A549 (cell line): ENCODE data around the gene EIF4E2. TPM values are rescaled to one million over a fixed set of nuclear protein-coding genes. Genes with fewer than 3 reads are reported as not detected.

Source experiments
- ATAC-seq, 2 experiments: fragments of 200-7000 bp in 1 of 2; fragments of >200 bp in 1 of 2; cut with Nextera tagmentation in 1 of 2; cut with Tn5 transposase in 1 of 2; 3 replicates each; pipeline versions ENCODE4 v1.8.0 to v1.9.1; 2018 to 2020; ENCODE audit warnings: mild to moderate bottlenecking in 1 of 2, moderate library complexity in 1 of 2
- CTCF ChIA-PET: fragments of 300-600 bp; sonication (Branson Sonifier 250); formaldehyde crosslinking; extraction: SDS; loops from one replicate; lab custom pipeline; 2021; ENCODE audit warnings: antibody characterized with exemption, inconsistent platforms; lab: Yijun Ruan, JAX
- POLR2A ChIA-PET: fragments of 350-600 bp; formaldehyde crosslinking; extraction: SDS; loops from one replicate; lab custom pipeline; 2021; ENCODE audit warnings: antibody characterized with exemption, inconsistent platforms; lab: Yijun Ruan, JAX
- DNase-seq, 2 experiments: peaks; one replicate each; pipeline versions ENCODE4 v3.0.0 to v3.0.0-alpha.2; 2011 to 2016; ENCODE audit warnings: low read depth in 1 of 2, low spot score in 1 of 2
- FAIRE-seq: peaks from 2 replicates; lab custom pipeline; 2011; peaks lifted over from hg19 to GRCh38; lab: Jason Lieb, UNC
- H3K27ac ChIP-seq, 2 experiments: fragments of >200 bp; sonication (Bioruptor Twin); formaldehyde crosslinking; 3 replicates each; pipeline ENCODE4 v1.5.1; 2016 to 2017
- H3K4me1 ChIP-seq: fragments of >200 bp; sonication (Bioruptor Twin); formaldehyde crosslinking; 3 replicates; pipeline ENCODE4 v1.6.1; 2016
- H3K4me2 ChIP-seq: fragments of >200 bp; sonication (Bioruptor Twin); formaldehyde crosslinking; 3 replicates; pipeline ENCODE4 v1.6.1; 2016
- H3K4me3 ChIP-seq: fragments of >200 bp; sonication (Bioruptor Twin); formaldehyde crosslinking; 3 replicates; pipeline ENCODE4 v1.5.1; 2016
- H3K9me3 ChIP-seq: fragments of >200 bp; sonication (Bioruptor Twin); formaldehyde crosslinking; 3 replicates; pipeline ENCODE4 v1.6.1; 2016
- BHLHE40 ChIP-seq: IDR thresholded peaks from 2 replicates; pipeline ENCODE4 v1.6.1; 2012; ENCODE audit warnings: low read depth, low read length, inconsistent platforms
- CBX2 ChIP-seq: fragments of 200-600 bp; sonication (generic); IDR thresholded peaks from 2 replicates; pipeline ENCODE4 v1.6.1; 2016; ENCODE audit warnings: low read depth, mild to moderate bottlenecking, borderline replicate concordance
- CEBPB ChIP-seq, 2 experiments: fragments of >200 bp in 1 of 2; sonication (Bioruptor Twin) in 1 of 2; formaldehyde crosslinking in 1 of 2; IDR thresholded peaks; 2 replicates each; pipeline ENCODE4 v1.6.1; 2012 to 2016
- CHD2 ChIP-seq: fragments of 150-350 bp; IDR thresholded peaks from 2 replicates; pipeline ENCODE4 v1.6.1; 2014; ENCODE audit warnings: low read length; ENCODE audit not compliant: partially characterized antibody
- EHF ChIP-seq: fragments of 250-450 bp; sonication (Bioruptor Pico); IDR thresholded peaks from 2 replicates; pipeline ENCODE4 v1.5.0; 2020; ENCODE audit warnings: mild to moderate bottlenecking
- EHMT2 ChIP-seq: fragments of 200-600 bp; sonication (generic); IDR thresholded peaks from 2 replicates; pipeline ENCODE4 v1.6.1; 2016; ENCODE audit warnings: antibody characterized with exemption, low read depth, mild to moderate bottlenecking, moderate library complexity
- EP300 ChIP-seq, 2 experiments: fragments of >200 bp; sonication (Bioruptor Twin); formaldehyde crosslinking; IDR thresholded peaks; 2 replicates in 1 of 2; 3 replicates in 1 of 2; pipeline ENCODE4 v1.6.1; 2016 to 2017
- FOSB ChIP-seq: fragments of 250-450 bp; sonication (Bioruptor Pico); IDR thresholded peaks from 2 replicates; pipeline ENCODE4 v1.5.0; 2020; ENCODE audit warnings: mild to moderate bottlenecking, moderate library complexity
- FOSL2 ChIP-seq, 2 experiments: fragments of 450-650 bp in 1 of 2; fragments of >200 bp in 1 of 2; sonication (Bioruptor Twin) in 1 of 2; formaldehyde crosslinking; IDR thresholded peaks; 2 replicates each; pipeline versions ENCODE4 v1.5.0 to v1.6.1; 2016 to 2020; ENCODE audit warnings: mild to moderate bottlenecking in 1 of 2, moderate library complexity in 1 of 2
- FOXS1 ChIP-seq: fragments of 250-450 bp; sonication (Bioruptor Pico); IDR thresholded peaks from 2 replicates; pipeline ENCODE4 v1.5.0; 2020; ENCODE audit warnings: mild to moderate bottlenecking, moderate library complexity
- HDAC2 ChIP-seq: fragments of 200-600 bp; sonication (generic); IDR thresholded peaks from 2 replicates; pipeline ENCODE4 v1.6.1; 2016
- JUN ChIP-seq, 2 experiments: fragments of >200 bp; sonication (Bioruptor Twin); formaldehyde crosslinking; IDR thresholded peaks; 2 replicates in 1 of 2; 3 replicates in 1 of 2; pipeline ENCODE4 v1.6.1; 2016 to 2017
- KDM1A ChIP-seq: fragments of 200-600 bp; sonication (generic); IDR thresholded peaks from 2 replicates; pipeline ENCODE4 v1.6.1; 2016; ENCODE audit warnings: low read depth, mild to moderate bottlenecking
- MAFK ChIP-seq: fragments of 450-650 bp; IDR thresholded peaks from 2 replicates; pipeline ENCODE4 v1.6.1; 2014; ENCODE audit not compliant: partially characterized antibody
- MAZ ChIP-seq: fragments of 150-350 bp; IDR thresholded peaks from 2 replicates; pipeline ENCODE4 v1.6.1; 2014; ENCODE audit warnings: antibody characterized with exemption, low read depth, low read length, borderline replicate concordance
- NFE2L2 ChIP-seq: fragments of 150-350 bp; conservative IDR thresholded peaks from 2 replicates; pipeline ENCODE4 v1.6.1; 2014; ENCODE audit warnings: low read length
- NR3C1 ChIP-seq: fragments of >200 bp; sonication (Bioruptor Twin); formaldehyde crosslinking; IDR thresholded peaks from 3 replicates; pipeline ENCODE4 v1.6.1; 2017
- POLR2A ChIP-seq: IDR thresholded peaks from 2 replicates; pipeline ENCODE4 v1.6.1; 2012; ENCODE audit warnings: mild to moderate bottlenecking, low read length
- RCOR1 ChIP-seq: fragments of 150-350 bp; IDR thresholded peaks from 2 replicates; pipeline ENCODE4 v1.6.1; 2014; ENCODE audit warnings: antibody characterized with exemption, low read length, low read depth
- RFX5 ChIP-seq: fragments of 450-650 bp; IDR thresholded peaks from 2 replicates; pipeline ENCODE4 v1.7.1; 2014; ENCODE audit warnings: antibody characterized with exemption, mild to moderate bottlenecking, moderate library complexity
- RNF2 ChIP-seq: fragments of 200-600 bp; sonication (generic); IDR thresholded peaks from 2 replicates; pipeline ENCODE4 v1.6.1; 2016; ENCODE audit warnings: low read depth, mild to moderate bottlenecking, antibody characterized with exemption, moderate library complexity, borderline replicate concordance
- TP53 ChIP-seq: fragments of 250-450 bp; sonication (Bioruptor Pico); IDR thresholded peaks from 2 replicates; pipeline ENCODE4 v1.5.0; 2021; ENCODE audit warnings: mild to moderate bottlenecking, moderate library complexity
- ZC3H11A ChIP-seq: fragments of 450-650 bp; IDR thresholded peaks from 2 replicates; pipeline ENCODE4 v1.6.1; 2014; ENCODE audit warnings: antibody characterized with exemption, mild to moderate bottlenecking
- ZNF302 ChIP-seq: fragments of 250-450 bp; sonication (Bioruptor Pico); IDR thresholded peaks from 2 replicates; pipeline ENCODE4 v1.9.0; 2021; ENCODE audit warnings: inconsistent platforms, mild to moderate bottlenecking, moderate library complexity
- WGBS: methylation state at CpG from one replicate; pipeline ENCODE4 v1.1.6; 2017; ENCODE audit errors: missing lambda C conversion rate; 5-methylcytosine and 5-hydroxymethylcytosine counted together
- polyA plus RNA-seq, 4 experiments: library from polyadenylated mRNA; depleted of rRNA in 3 of 4; stranded (reverse); fragments of >200 nt; fragmentation: RNase III in 1 of 4; extraction: RNeasy Plus Mini Kit Qiagen cat#74134 plus additional on column Dnase treatment in 1 of 4; gene quantifications; 2 replicates in 3 of 4; 3 replicates in 1 of 4; pipeline ENCODE4 v1.2.3, GENCODE V29; 2011 to 2017
- TF ChIP-seq, protein P1 (sequence below): fragments of >200 bp; sonication (Bioruptor Twin); formaldehyde crosslinking; IDR thresholded peaks from 3 replicates; pipeline ENCODE4 v1.5.1; 2016
- TF ChIP-seq, protein P2 (sequence below): fragments of 250-450 bp; sonication (Bioruptor Pico); IDR thresholded peaks from 2 replicates; pipeline ENCODE4 v1.5.0; 2021; ENCODE audit warnings: mild to moderate bottlenecking, moderate library complexity, borderline replicate concordance
- TF ChIP-seq, protein P3 (sequence below): IDR thresholded peaks from 2 replicates; pipeline ENCODE4 v1.6.1; 2012; ENCODE audit warnings: low read depth, borderline replicate concordance
- TF ChIP-seq, protein P4 (sequence below): fragments of 150-350 bp; IDR thresholded peaks from 2 replicates; pipeline ENCODE4 v1.6.1; 2014; ENCODE audit warnings: low read depth, mild to moderate bottlenecking, low read length

Gene EIF4E2
- polyA plus RNA-seq, 2 of the 4 experiments (the other 2 are of a cell fraction) = 49.1 to 177 TPM

DNA sequence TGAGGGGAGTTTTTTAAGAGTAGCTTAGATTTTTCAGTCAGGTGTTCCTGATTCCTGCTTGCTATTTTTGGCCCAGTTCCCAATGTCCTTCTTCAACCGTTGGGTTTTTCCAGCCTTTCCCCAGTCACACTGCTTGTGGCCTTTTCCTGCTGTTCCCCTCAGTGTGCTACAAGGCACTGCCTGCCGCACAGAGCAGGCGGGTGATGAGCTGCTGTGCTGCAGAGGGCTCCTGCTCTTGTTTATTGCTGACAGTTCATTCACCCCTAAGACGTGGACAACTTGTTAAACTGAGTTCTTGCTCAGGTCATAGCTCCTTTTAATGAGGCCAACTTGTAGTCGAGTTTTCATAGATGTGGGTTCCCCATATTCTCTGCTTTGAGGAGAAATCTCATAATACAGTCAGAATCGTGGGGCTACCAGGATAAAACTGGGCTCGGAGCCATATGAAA is 20.6 kb downstream of the EIF4E2 start:
- Histone ChIP-seq H3K4me2 (no peak overlapping the region), H3K27ac (no peak overlapping the region), H3K9me3 (no peaks in the 10 kb centered on the region), H3K4me3 (no peak overlapping the region), H3K4me1 (peaks cover 13% of the 10 kb centered on the region)
- POLR2A ChIA-PET = no interaction called here
- ATAC-seq (no peak), DNase-seq (no peak), FAIRE-seq (no peak)
- 70% methylated on average over 7 of the region's 7 CpGs for WGBS
- CTCF ChIA-PET = interaction anchor here (0.8 kb wide), 1 partner anchor 9 kb away, joined by 5 read pairs; no protein-coding TSS in a partner anchor
- TF ChIP-seq TP53 (CRISPR knock-in tag) (no peak), JUN (IDR thresholded peaks at IDR 0.05) (0 out of 5 replicates have a peak, but pooled peaks of 1 of the 2 experiments have one; percentile 22)

DNA sequence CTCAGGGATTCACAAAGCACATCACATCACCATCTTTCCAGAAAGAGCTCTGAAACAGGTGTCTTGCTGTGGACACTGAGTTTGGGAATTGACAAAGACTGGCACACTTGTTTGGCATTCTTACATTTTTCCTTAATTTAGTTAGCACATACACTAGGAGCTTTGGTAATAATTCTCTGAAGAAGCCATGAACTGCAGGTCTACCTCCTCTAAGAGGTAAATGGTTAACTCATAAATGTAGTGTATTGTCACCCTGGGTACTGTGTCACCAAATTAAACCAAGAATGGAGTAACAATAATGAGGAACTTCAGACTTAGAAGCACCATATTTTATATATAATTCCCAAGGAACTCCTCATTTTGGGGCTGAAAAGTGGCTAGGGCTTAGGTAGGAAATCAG is 22.6 kb downstream of the EIF4E2 start:
- FAIRE-seq (no peak), DNase-seq (no peak), ATAC-seq (no peak)
- CTCF ChIA-PET = interaction anchor here (0.8 to 1.7 kb wide), 5 partner anchors 9 to 21 kb away, joined by 3 read pairs; no protein-coding TSS in a partner anchor
- no peak overlapping the region for H3K4me3 ChIP-seq
- H3K27ac ChIP-seq = no peak overlapping the region
- TF ChIP-seq FOXS1 (no peak), ZC3H11A (no peak), ZNF302 (CRISPR knock-in tag) (no peak), CEBPB (IDR thresholded peaks at IDR 0.05) (no peak), EHF (CRISPR knock-in tag) (no peak), RCOR1 (no peak), FOSB (CRISPR knock-in tag) (no peak), MAZ (no peak), TP53 (CRISPR knock-in tag) (no peak), RNF2 (no peak), RFX5 (no peak), FOSL2 (IDR thresholded peaks at IDR 0.05) (no peak), FOSL2 (CRISPR knock-in tag; IDR thresholded peaks at IDR 0.05) (no peak), NFE2L2 (no peak), KDM1A (no peak), HDAC2 (no peak)
- TF ChIP-seq, protein P1, sequence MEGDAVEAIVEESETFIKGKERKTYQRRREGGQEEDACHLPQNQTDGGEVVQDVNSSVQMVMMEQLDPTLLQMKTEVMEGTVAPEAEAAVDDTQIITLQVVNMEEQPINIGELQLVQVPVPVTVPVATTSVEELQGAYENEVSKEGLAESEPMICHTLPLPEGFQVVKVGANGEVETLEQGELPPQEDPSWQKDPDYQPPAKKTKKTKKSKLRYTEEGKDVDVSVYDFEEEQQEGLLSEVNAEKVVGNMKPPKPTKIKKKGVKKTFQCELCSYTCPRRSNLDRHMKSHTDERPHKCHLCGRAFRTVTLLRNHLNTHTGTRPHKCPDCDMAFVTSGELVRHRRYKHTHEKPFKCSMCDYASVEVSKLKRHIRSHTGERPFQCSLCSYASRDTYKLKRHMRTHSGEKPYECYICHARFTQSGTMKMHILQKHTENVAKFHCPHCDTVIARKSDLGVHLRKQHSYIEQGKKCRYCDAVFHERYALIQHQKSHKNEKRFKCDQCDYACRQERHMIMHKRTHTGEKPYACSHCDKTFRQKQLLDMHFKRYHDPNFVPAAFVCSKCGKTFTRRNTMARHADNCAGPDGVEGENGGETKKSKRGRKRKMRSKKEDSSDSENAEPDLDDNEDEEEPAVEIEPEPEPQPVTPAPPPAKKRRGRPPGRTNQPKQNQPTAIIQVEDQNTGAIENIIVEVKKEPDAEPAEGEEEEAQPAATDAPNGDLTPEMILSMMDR = no peak
- TF ChIP-seq, protein P2, sequence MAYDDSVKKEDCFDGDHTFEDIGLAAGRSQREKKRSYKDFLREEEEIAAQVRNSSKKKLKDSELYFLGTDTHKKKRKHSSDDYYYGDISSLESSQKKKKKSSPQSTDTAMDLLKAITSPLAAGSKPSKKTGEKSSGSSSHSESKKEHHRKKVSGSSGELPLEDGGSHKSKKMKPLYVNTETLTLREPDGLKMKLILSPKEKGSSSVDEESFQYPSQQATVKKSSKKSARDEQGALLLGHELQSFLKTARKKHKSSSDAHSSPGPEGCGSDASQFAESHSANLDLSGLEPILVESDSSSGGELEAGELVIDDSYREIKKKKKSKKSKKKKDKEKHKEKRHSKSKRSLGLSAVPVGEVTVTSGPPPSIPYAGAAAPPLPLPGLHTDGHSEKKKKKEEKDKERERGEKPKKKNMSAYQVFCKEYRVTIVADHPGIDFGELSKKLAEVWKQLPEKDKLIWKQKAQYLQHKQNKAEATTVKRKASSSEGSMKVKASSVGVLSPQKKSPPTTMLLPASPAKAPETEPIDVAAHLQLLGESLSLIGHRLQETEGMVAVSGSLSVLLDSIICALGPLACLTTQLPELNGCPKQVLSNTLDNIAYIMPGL (CRISPR knock-in tag) = no peak
- TF ChIP-seq, all 56 proteins: peak for 0
- POLR2A ChIA-PET = no interaction called here
- Histone ChIP-seq H3K4me1 (peaks cover 5% of the 10 kb centered on the region), H3K4me2 (no peak overlapping the region), H3K9me3 (no peaks in the 10 kb centered on the region)

DNA sequence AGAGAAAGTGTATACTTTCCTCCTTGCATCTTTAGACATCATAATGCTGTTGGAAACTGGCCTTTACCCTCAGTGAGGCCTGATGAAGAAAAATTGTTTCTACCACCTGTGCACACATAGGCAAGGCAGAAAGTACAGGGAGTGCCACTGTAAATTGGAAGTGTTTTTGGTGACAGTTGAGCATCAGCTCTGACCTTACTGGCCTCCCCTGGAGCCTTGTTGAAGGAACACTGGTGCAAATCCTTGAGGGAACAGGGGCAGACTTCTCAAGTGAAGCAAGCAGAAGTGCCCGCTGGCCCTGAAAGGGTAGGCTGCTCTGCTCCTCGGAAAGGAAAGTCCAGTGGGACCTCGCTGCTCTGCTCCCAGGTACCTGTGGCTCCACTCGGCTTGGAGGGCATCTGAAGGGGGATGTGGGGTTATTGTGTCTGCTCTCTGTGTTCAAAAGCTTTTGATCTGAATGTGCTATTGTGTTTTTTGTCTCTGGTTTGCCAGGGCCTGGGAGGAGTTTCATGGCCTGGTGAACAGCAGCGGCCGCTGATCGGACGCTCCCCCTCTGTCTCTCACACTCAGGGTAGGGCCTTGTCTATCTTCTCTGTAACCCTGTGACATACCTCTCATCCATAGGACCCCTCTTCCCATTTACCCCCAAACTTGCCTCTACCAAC is 23.4 kb downstream of the EIF4E2 start:
- POLR2A ChIA-PET = no interaction called here
- no peak for FAIRE-seq
- no peak overlapping the region for H3K27ac ChIP-seq
- H3K4me3 ChIP-seq = no peak overlapping the region
- no peaks in the 10 kb centered on the region for H3K4me1 ChIP-seq
- no peak for DNase-seq
- no peak for ATAC-seq
- 94% methylated on average over 8 of the region's 8 CpGs for WGBS
- CTCF ChIA-PET = interaction anchor here (1.0 to 1.7 kb wide), 4 partner anchors 10 to 22 kb away, joined by 3 read pairs; no protein-coding TSS in a partner anchor
- H3K4me2 ChIP-seq = no peak overlapping the region
- H3K9me3 ChIP-seq = no peaks in the 10 kb centered on the region
- TF ChIP-seq EHMT2 (no peak), ZNF302 (CRISPR knock-in tag) (no peak), RCOR1 (no peak), POLR2A (no peak), EP300 (IDR thresholded peaks at IDR 0.05) (no peak), CHD2 (no peak), CBX2 (no peak), CEBPB (IDR thresholded peaks at IDR 0.05) (no peak), MAZ (no peak), HDAC2 (no peak), MAFK (no peak), NR3C1 (no peak), EHF (CRISPR knock-in tag) (no peak), BHLHE40 (no peak)
- TF ChIP-seq, protein P3, sequence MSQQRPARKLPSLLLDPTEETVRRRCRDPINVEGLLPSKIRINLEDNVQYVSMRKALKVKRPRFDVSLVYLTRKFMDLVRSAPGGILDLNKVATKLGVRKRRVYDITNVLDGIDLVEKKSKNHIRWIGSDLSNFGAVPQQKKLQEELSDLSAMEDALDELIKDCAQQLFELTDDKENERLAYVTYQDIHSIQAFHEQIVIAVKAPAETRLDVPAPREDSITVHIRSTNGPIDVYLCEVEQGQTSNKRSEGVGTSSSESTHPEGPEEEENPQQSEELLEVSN = no peak
- TF ChIP-seq, protein P4, sequence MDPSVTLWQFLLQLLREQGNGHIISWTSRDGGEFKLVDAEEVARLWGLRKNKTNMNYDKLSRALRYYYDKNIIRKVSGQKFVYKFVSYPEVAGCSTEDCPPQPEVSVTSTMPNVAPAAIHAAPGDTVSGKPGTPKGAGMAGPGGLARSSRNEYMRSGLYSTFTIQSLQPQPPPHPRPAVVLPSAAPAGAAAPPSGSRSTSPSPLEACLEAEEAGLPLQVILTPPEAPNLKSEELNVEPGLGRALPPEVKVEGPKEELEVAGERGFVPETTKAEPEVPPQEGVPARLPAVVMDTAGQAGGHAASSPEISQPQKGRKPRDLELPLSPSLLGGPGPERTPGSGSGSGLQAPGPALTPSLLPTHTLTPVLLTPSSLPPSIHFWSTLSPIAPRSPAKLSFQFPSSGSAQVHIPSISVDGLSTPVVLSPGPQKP = no peak
